ENCODE measurements around the gene OR2T11. TPM values are rescaled to one million over a fixed set of nuclear protein-coding genes. Genes with fewer than 3 reads are reported as not detected.

OR2T11 gene
- total and polyA plus RNA-seq, 3 donors from 2014 or later, result not detected

Small RNA genes lying within 50 kb of the gene (small RNA-seq; reads per million reads assigned to genes)
- gene RF00019, result 0 reads per million in 2 donors

Other genes starting within 250 kb of the OR2T11 start
- gene OR2T1, start 232.0 kb downstream of the OR2T11 start, total RNA-seq, result not detected
- not detected for gene OR2T1, start 232.0 kb downstream of the OR2T11 start, polyA plus RNA-seq (ENCODE audit: insufficient read depth, low read depth, low replicate concordance)
- gene OR2T2, start 189.5 kb downstream of the OR2T11 start, total RNA-seq, result not detected
- not detected for gene OR2T2, start 189.5 kb downstream of the OR2T11 start, polyA plus RNA-seq (ENCODE audit: insufficient read depth, low read depth, low replicate concordance)
- not detected for gene OR2T3, start 161.7 kb downstream of the OR2T11 start, total RNA-seq
- not detected for gene OR2T3, start 161.7 kb downstream of the OR2T11 start, polyA plus RNA-seq (ENCODE audit: insufficient read depth, low read depth, low replicate concordance)
- not detected for gene OR2T5, start 146.5 kb downstream of the OR2T11 start, total RNA-seq
- gene OR2T5, start 146.5 kb downstream of the OR2T11 start, polyA plus RNA-seq (ENCODE audit: insufficient read depth, low read depth, low replicate concordance), result not detected
- not detected for gene OR2G6, start 127.0 kb downstream of the OR2T11 start, total RNA-seq
- gene OR2G6, start 127.0 kb downstream of the OR2T11 start, polyA plus RNA-seq (ENCODE audit: insufficient read depth, low read depth, low replicate concordance), result not detected
- gene OR2T29, start 72.3 kb downstream of the OR2T11 start, total RNA-seq, result not detected
- gene OR2T29, start 72.3 kb downstream of the OR2T11 start, polyA plus RNA-seq (ENCODE audit: insufficient read depth, low read depth, low replicate concordance), result not detected
- gene OR2T34, start 60.3 kb downstream of the OR2T11 start, total RNA-seq, result not detected
- not detected for gene OR2T34, start 60.3 kb downstream of the OR2T11 start, polyA plus RNA-seq (ENCODE audit: insufficient read depth, low read depth, low replicate concordance)
- gene OR2T10, start 37.4 kb downstream of the OR2T11 start, total RNA-seq, result not detected
- not detected for gene OR2T10, start 37.4 kb downstream of the OR2T11 start, polyA plus RNA-seq (ENCODE audit: insufficient read depth, low read depth, low replicate concordance)
- not detected for gene OR2T35, start 10.2 kb upstream of the OR2T11 start, total RNA-seq
- not detected for gene OR2T35, start 10.2 kb upstream of the OR2T11 start, polyA plus RNA-seq (ENCODE audit: insufficient read depth, low read depth, low replicate concordance)
- gene OR2T27, start 20.4 kb upstream of the OR2T11 start, total RNA-seq, result not detected
- gene OR2T27, start 20.4 kb upstream of the OR2T11 start, polyA plus RNA-seq (ENCODE audit: insufficient read depth, low read depth, low replicate concordance), result not detected
- gene OR14I1, start 67.7 kb upstream of the OR2T11 start, total RNA-seq, result under 1 TPM in 1 of 2 donors, not detected in 1; 0.43 TPM
- not detected for gene OR14I1, start 67.7 kb upstream of the OR2T11 start, polyA plus RNA-seq (ENCODE audit: insufficient read depth, low read depth, low replicate concordance)
- under 1 TPM; 0.43 to 0.79 TPM for gene LYPD8, start 120.7 kb upstream of the OR2T11 start, total RNA-seq
- 0.91 TPM for gene LYPD8, start 120.7 kb upstream of the OR2T11 start, polyA plus RNA-seq (ENCODE audit: insufficient read depth, low read depth, low replicate concordance)
- 10 to 100 TPM; 31.1 to 31.5 TPM for gene SH3BP5L, start 190.8 kb upstream of the OR2T11 start, total RNA-seq
- 26.8 TPM for gene SH3BP5L, start 190.8 kb upstream of the OR2T11 start, polyA plus RNA-seq (ENCODE audit: insufficient read depth, low read depth, low replicate concordance)
- 10 to 100 TPM; 57.3 to 65.0 TPM for gene ZNF672, start 203.1 kb upstream of the OR2T11 start, total RNA-seq
- gene ZNF672, start 203.1 kb upstream of the OR2T11 start, polyA plus RNA-seq (ENCODE audit: insufficient read depth, low read depth, low replicate concordance), result 28.4 TPM
- gene ZNF692, start 224.0 kb upstream of the OR2T11 start, total RNA-seq, result 10 to 100 TPM; 86.2 to 89.4 TPM
- gene ZNF692, start 224.0 kb upstream of the OR2T11 start, polyA plus RNA-seq (ENCODE audit: insufficient read depth, low read depth, low replicate concordance), result 82.9 TPM

Data from testis (tissue), 3 donors.